ENCODE results near the gene NFS1. TPM values are rescaled to one million over a fixed set of nuclear protein-coding genes. Genes with fewer than 3 reads are reported as not detected.

NFS1 gene
- total RNA-seq, 1 experiment from 2014 or later: 75.8 TPM

DNA sequence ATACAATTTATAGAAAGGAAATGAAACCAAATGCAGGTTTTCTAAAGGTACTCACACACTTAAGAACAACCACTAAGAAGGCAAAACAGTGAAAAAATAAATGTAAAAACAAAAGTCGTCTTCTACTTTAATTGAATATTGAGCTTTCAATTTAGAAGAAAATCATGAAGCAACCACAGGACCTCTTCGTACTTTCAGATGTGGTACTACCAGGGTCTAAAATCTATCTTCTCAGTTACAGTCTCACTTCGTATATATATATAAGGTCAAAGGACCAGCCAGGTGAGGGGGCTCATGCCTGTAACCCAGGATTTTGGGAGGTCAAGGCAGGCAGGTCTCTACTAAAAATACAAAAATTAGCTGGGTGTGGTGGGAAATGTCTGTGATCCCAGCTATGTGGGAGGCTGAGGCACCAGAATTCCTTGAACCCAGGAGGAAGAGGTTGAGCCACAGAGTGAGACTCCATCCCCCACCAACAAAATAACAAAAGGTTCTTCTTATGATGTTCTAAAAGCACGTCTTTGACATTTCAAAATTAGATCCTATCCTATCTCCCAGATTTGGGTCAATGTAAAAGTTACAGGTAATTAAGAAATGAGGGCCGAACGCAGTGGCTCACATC lies 12.5 kb upstream of the NFS1 start:
- Histone ChIP-seq H3K9me3 (ENCODE audit: low read length) (no peaks in the 10 kb centered on the region), H3F3A (ENCODE audit: low read length, unreplicated experiment) (peaks cover 46% of the 10 kb centered on the region), H3K27me3 (ENCODE audit: low read length) (no peaks in the 10 kb centered on the region), H3K9me2 (replicated peaks; ENCODE audit: low read length) (no peaks in the 10 kb centered on the region), H3K4me2 (ENCODE audit: low read length) (no peak overlapping the region), H3K27ac (ENCODE audit: low read length) (no peak overlapping the region), H3K4me3 (ENCODE audit: low read length) (no peak overlapping the region), H3K36me3 (ENCODE audit: low read depth, low read length) (peaks cover 91% of the 10 kb centered on the region), H3K9ac (ENCODE audit: low read length) (no peak overlapping the region), H4K20me1 (ENCODE audit: low read length) (peaks cover 58% of the 10 kb centered on the region), H2AFZ (ENCODE audit: low read length) (no peak overlapping the region), H3K79me2 (ENCODE audit: low read length) (peaks cover 68% of the 10 kb centered on the region), H3K4me1 (ENCODE audit: insufficient read depth, low read length) (no peaks in the 10 kb centered on the region)
- BruUV-seq (replicated peaks): no TSS peak
- DNase-seq (no peak), ATAC-seq (no peak)
- POLR2A ChIA-PET (ENCODE audit: unreplicated experiment): interaction anchor here (0.6 kb wide), 1 partner anchor 23 kb away, joined by 3 read pairs; no protein-coding TSS in a partner anchor
- TF ChIP-seq EZH2 (IDR thresholded peaks at IDR 0.05; ENCODE audit: low read length, unreplicated experiment) (no peak), EZH2phosphoT487 (IDR thresholded peaks at IDR 0.05; ENCODE audit: borderline replicate concordance, low read length) (no peak)
- TF ChIP-seq, protein P1, sequence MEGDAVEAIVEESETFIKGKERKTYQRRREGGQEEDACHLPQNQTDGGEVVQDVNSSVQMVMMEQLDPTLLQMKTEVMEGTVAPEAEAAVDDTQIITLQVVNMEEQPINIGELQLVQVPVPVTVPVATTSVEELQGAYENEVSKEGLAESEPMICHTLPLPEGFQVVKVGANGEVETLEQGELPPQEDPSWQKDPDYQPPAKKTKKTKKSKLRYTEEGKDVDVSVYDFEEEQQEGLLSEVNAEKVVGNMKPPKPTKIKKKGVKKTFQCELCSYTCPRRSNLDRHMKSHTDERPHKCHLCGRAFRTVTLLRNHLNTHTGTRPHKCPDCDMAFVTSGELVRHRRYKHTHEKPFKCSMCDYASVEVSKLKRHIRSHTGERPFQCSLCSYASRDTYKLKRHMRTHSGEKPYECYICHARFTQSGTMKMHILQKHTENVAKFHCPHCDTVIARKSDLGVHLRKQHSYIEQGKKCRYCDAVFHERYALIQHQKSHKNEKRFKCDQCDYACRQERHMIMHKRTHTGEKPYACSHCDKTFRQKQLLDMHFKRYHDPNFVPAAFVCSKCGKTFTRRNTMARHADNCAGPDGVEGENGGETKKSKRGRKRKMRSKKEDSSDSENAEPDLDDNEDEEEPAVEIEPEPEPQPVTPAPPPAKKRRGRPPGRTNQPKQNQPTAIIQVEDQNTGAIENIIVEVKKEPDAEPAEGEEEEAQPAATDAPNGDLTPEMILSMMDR (conservative IDR thresholded peaks at IDR 0.05; ENCODE audit: low read depth, low read length): no peak
- CTCF ChIA-PET: no interaction called here
- intact Hi-C loops (cut with micrococcal nuclease): no loop called here

DNA sequence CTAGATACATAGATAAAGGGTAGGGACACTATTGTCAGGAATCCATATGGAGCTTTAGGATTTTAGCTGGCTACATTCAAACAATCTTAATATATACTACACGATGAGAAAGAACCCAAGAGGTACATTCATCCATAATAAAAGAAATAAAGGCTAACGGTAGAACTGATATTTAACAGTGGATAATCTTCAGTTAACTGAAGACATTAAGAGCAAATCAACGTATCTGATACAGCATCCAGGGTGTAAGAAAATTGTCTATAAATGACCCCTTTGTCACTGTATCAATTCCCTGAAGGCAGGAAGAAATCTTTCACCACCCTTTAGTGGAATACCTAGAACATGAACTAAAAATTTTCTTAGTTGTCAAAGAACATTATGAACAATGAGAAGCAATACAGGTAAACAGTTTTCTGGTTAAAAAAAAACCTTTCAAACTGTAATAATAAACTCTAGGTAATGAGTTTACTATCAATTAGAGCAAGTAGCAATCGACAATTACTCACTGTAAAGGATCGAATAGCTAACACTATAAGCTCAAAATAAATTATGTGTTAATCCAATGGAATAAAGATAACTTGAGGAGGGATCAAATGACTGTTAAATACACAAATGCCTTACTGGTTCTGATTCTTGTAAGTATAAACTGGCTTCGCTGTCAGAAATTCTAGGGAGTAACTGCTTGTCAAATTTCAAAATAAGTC lies 11.9 kb upstream of the NFS1 start:
- H3K36me3 ChIP-seq (ENCODE audit: low read depth, low read length): peaks cover 90% of the 10 kb centered on the region
- no TSS peak for BruUV-seq (replicated peaks)
- no peaks in the 10 kb centered on the region for H3K4me1 ChIP-seq (ENCODE audit: insufficient read depth, low read length)
- H3K4me2 ChIP-seq (ENCODE audit: low read length): no peak overlapping the region
- TF ChIP-seq EZH2 (IDR thresholded peaks at IDR 0.05; ENCODE audit: low read length, unreplicated experiment): no peak
- TF ChIP-seq, protein P1 (conservative IDR thresholded peaks at IDR 0.05; ENCODE audit: low read depth, low read length): no peak
- no peak for TF ChIP-seq EZH2phosphoT487 (IDR thresholded peaks at IDR 0.05; ENCODE audit: borderline replicate concordance, low read length)
- H4K20me1 ChIP-seq (ENCODE audit: low read length): peaks cover 53% of the 10 kb centered on the region
- ChIA-PET CTCF (no interaction called here), POLR2A (ENCODE audit: unreplicated experiment) (interaction anchor here (0.6 kb wide), 1 partner anchor 24 kb away, joined by 3 read pairs; no protein-coding TSS in a partner anchor)
- ATAC-seq (no peak), DNase-seq (no peak)
- H3K27me3 ChIP-seq (ENCODE audit: low read length): no peaks in the 10 kb centered on the region
- H3K27ac ChIP-seq (ENCODE audit: low read length): no peak overlapping the region
- H3K79me2 ChIP-seq (ENCODE audit: low read length): peaks cover 61% of the 10 kb centered on the region
- no peaks in the 10 kb centered on the region for H3K9me2 ChIP-seq (replicated peaks; ENCODE audit: low read length)
- H3F3A ChIP-seq (ENCODE audit: low read length, unreplicated experiment): peaks cover 47% of the 10 kb centered on the region
- H2AFZ ChIP-seq (ENCODE audit: low read length): no peak overlapping the region
- H3K4me3 ChIP-seq (ENCODE audit: low read length): no peak overlapping the region
- intact Hi-C loops (cut with micrococcal nuclease): no loop called here
- no peak overlapping the region for H3K9ac ChIP-seq (ENCODE audit: low read length)
- H3K9me3 ChIP-seq (ENCODE audit: low read length): no peaks in the 10 kb centered on the region

DNA sequence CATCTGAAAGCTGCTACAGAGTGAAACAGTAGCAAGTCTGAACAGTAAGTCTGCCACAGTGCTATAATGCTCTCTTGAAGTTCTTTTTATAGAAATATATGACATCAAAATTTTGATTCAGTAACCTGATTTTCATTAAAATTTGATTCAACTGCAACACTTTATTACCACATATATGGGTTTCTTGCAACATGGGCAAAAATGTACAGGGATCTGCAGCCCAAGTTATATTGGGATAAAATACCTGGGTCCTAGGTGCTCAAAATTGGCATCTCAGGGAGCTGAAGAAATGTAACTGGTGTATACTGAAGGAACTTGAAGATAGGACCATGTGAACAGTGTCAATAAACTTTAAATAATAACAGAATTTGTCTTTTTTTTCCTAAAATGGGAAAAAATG lies 10.9 kb upstream of the NFS1 start:
- Histone ChIP-seq H3K79me2 (ENCODE audit: low read length) (peaks cover 55% of the 10 kb centered on the region), H3K4me1 (ENCODE audit: insufficient read depth, low read length) (no peaks in the 10 kb centered on the region), H2AFZ (ENCODE audit: low read length) (no peak overlapping the region), H3F3A (ENCODE audit: low read length, unreplicated experiment) (peaks cover 52% of the 10 kb centered on the region), H3K4me2 (ENCODE audit: low read length) (no peak overlapping the region), H3K27me3 (ENCODE audit: low read length) (no peaks in the 10 kb centered on the region), H3K9me2 (replicated peaks; ENCODE audit: low read length) (no peaks in the 10 kb centered on the region), H3K36me3 (ENCODE audit: low read depth, low read length) (peaks cover 90% of the 10 kb centered on the region), H3K9me3 (ENCODE audit: low read length) (no peaks in the 10 kb centered on the region), H4K20me1 (ENCODE audit: low read length) (peaks cover 46% of the 10 kb centered on the region), H3K27ac (ENCODE audit: low read length) (no peak overlapping the region), H3K9ac (ENCODE audit: low read length) (no peak overlapping the region), H3K4me3 (ENCODE audit: low read length) (no peak overlapping the region)
- intact Hi-C loops (cut with micrococcal nuclease): no loop called here
- ChIA-PET CTCF (no interaction called here), POLR2A (ENCODE audit: unreplicated experiment) (no interaction called here)
- no peak for TF ChIP-seq EZH2phosphoT487 (IDR thresholded peaks at IDR 0.05; ENCODE audit: borderline replicate concordance, low read length)
- TF ChIP-seq, protein P1 (conservative IDR thresholded peaks at IDR 0.05; ENCODE audit: low read depth, low read length): no peak
- DNase-seq (no peak), ATAC-seq (no peak)
- BruUV-seq (replicated peaks): no TSS peak

Measured in PC-3 (cell line).